A549 (cell line): Measurements from ENCODE around the gene ROR1. TPM values are rescaled to one million over a fixed set of nuclear protein-coding genes. Genes with fewer than 3 reads are reported as not detected.

Source experiments
- ATAC-seq, 2 experiments: fragments of 200-7000 bp in 1 of 2; fragments of >200 bp in 1 of 2; cut with Nextera tagmentation in 1 of 2; cut with Tn5 transposase in 1 of 2; 3 replicates each; pipeline versions ENCODE4 v1.8.0 to v1.9.1; 2018 to 2020; ENCODE audit warnings: mild to moderate bottlenecking in 1 of 2, moderate library complexity in 1 of 2
- CTCF ChIA-PET: fragments of 300-600 bp; sonication (Branson Sonifier 250); formaldehyde crosslinking; extraction: SDS; loops from one replicate; lab custom pipeline; 2021; ENCODE audit warnings: antibody characterized with exemption, inconsistent platforms; lab: Yijun Ruan, JAX
- POLR2A ChIA-PET: fragments of 350-600 bp; formaldehyde crosslinking; extraction: SDS; loops from one replicate; lab custom pipeline; 2021; ENCODE audit warnings: antibody characterized with exemption, inconsistent platforms; lab: Yijun Ruan, JAX
- DNase-seq, 2 experiments: peaks; one replicate each; pipeline versions ENCODE4 v3.0.0 to v3.0.0-alpha.2; 2011 to 2016; ENCODE audit warnings: low read depth in 1 of 2, low spot score in 1 of 2
- FAIRE-seq: peaks from 2 replicates; lab custom pipeline; 2011; peaks lifted over from hg19 to GRCh38; lab: Jason Lieb, UNC
- H3K27ac ChIP-seq, 2 experiments: fragments of >200 bp; sonication (Bioruptor Twin); formaldehyde crosslinking; 3 replicates each; pipeline ENCODE4 v1.5.1; 2016 to 2017
- H3K4me1 ChIP-seq: fragments of >200 bp; sonication (Bioruptor Twin); formaldehyde crosslinking; 3 replicates; pipeline ENCODE4 v1.6.1; 2016
- H3K4me2 ChIP-seq: fragments of >200 bp; sonication (Bioruptor Twin); formaldehyde crosslinking; 3 replicates; pipeline ENCODE4 v1.6.1; 2016
- H3K4me3 ChIP-seq: fragments of >200 bp; sonication (Bioruptor Twin); formaldehyde crosslinking; 3 replicates; pipeline ENCODE4 v1.5.1; 2016
- H3K9me3 ChIP-seq: fragments of >200 bp; sonication (Bioruptor Twin); formaldehyde crosslinking; 3 replicates; pipeline ENCODE4 v1.6.1; 2016
- BHLHE40 ChIP-seq: IDR thresholded peaks from 2 replicates; pipeline ENCODE4 v1.6.1; 2012; ENCODE audit warnings: low read depth, low read length, inconsistent platforms
- CBX2 ChIP-seq: fragments of 200-600 bp; sonication (generic); IDR thresholded peaks from 2 replicates; pipeline ENCODE4 v1.6.1; 2016; ENCODE audit warnings: low read depth, mild to moderate bottlenecking, borderline replicate concordance
- CBX8 ChIP-seq: fragments of 200-600 bp; sonication (generic); IDR thresholded peaks from 2 replicates; pipeline ENCODE4 v1.6.1; 2016
- CEBPB ChIP-seq, 2 experiments: fragments of >200 bp in 1 of 2; sonication (Bioruptor Twin) in 1 of 2; formaldehyde crosslinking in 1 of 2; IDR thresholded peaks; 2 replicates each; pipeline ENCODE4 v1.6.1; 2012 to 2016
- CHD2 ChIP-seq: fragments of 150-350 bp; IDR thresholded peaks from 2 replicates; pipeline ENCODE4 v1.6.1; 2014; ENCODE audit warnings: low read length; ENCODE audit not compliant: partially characterized antibody
- CHD4 ChIP-seq: fragments of 200-600 bp; sonication (generic); IDR thresholded peaks from 2 replicates; pipeline ENCODE4 v1.6.1; 2016; ENCODE audit warnings: antibody characterized with exemption, mild to moderate bottlenecking, borderline replicate concordance
- EHMT2 ChIP-seq: fragments of 200-600 bp; sonication (generic); IDR thresholded peaks from 2 replicates; pipeline ENCODE4 v1.6.1; 2016; ENCODE audit warnings: antibody characterized with exemption, low read depth, mild to moderate bottlenecking, moderate library complexity
- FOSB ChIP-seq: fragments of 250-450 bp; sonication (Bioruptor Pico); IDR thresholded peaks from 2 replicates; pipeline ENCODE4 v1.5.0; 2020; ENCODE audit warnings: mild to moderate bottlenecking, moderate library complexity
- GATA3 ChIP-seq: IDR thresholded peaks from 2 replicates; pipeline ENCODE4 v1.6.1; 2012; ENCODE audit warnings: borderline replicate concordance
- HEYL ChIP-seq: fragments of 250-450 bp; sonication (Bioruptor Pico); IDR thresholded peaks from 2 replicates; pipeline ENCODE4 v1.8.0; 2021; ENCODE audit warnings: mild to moderate bottlenecking, moderate library complexity
- HOXB13 ChIP-seq: fragments of 250-450 bp; sonication (Bioruptor Pico); IDR thresholded peaks from 2 replicates; pipeline ENCODE4 v1.5.0; 2020; ENCODE audit warnings: low read depth, mild to moderate bottlenecking, moderate library complexity
- KDM1A ChIP-seq: fragments of 200-600 bp; sonication (generic); IDR thresholded peaks from 2 replicates; pipeline ENCODE4 v1.6.1; 2016; ENCODE audit warnings: low read depth, mild to moderate bottlenecking
- MAFK ChIP-seq: fragments of 450-650 bp; IDR thresholded peaks from 2 replicates; pipeline ENCODE4 v1.6.1; 2014; ENCODE audit not compliant: partially characterized antibody
- NFE2L2 ChIP-seq: fragments of 150-350 bp; conservative IDR thresholded peaks from 2 replicates; pipeline ENCODE4 v1.6.1; 2014; ENCODE audit warnings: low read length
- NPAS2 ChIP-seq: fragments of 250-450 bp; sonication (Bioruptor Pico); IDR thresholded peaks from 2 replicates; pipeline ENCODE4 v1.8.0; 2022; ENCODE audit warnings: mild to moderate bottlenecking, moderate library complexity, borderline replicate concordance
- POLR2A ChIP-seq: IDR thresholded peaks from 2 replicates; pipeline ENCODE4 v1.6.1; 2012; ENCODE audit warnings: mild to moderate bottlenecking, low read length
- POLR2AphosphoS2 ChIP-seq: conservative IDR thresholded peaks from 2 replicates; pipeline ENCODE4 v1.6.1; 2012; ENCODE audit warnings: low read length, improper control_type of control experiment, inconsistent platforms
- RAD21 ChIP-seq, 2 experiments: fragments of >200 bp in 1 of 2; sonication (Bioruptor Twin) in 1 of 2; formaldehyde crosslinking in 1 of 2; IDR thresholded peaks in 1 of 2; conservative IDR thresholded peaks in 1 of 2; 2 replicates in 1 of 2; 3 replicates in 1 of 2; pipeline ENCODE4 v1.6.1; 2012 to 2018; ENCODE audit warnings: inconsistent platforms in 1 of 2
- RARB ChIP-seq: fragments of 250-450 bp; sonication (Bioruptor Pico); IDR thresholded peaks from 2 replicates; pipeline ENCODE4 v1.8.0; 2021; ENCODE audit warnings: mild to moderate bottlenecking, moderate library complexity
- RNF2 ChIP-seq: fragments of 200-600 bp; sonication (generic); IDR thresholded peaks from 2 replicates; pipeline ENCODE4 v1.6.1; 2016; ENCODE audit warnings: low read depth, mild to moderate bottlenecking, antibody characterized with exemption, moderate library complexity, borderline replicate concordance
- SREBF2 ChIP-seq: fragments of 450-650 bp; IDR thresholded peaks from 2 replicates; pipeline ENCODE4 v1.6.1; 2014; ENCODE audit warnings: mild to moderate bottlenecking, moderate library complexity
- ZC3H11A ChIP-seq: fragments of 450-650 bp; IDR thresholded peaks from 2 replicates; pipeline ENCODE4 v1.6.1; 2014; ENCODE audit warnings: antibody characterized with exemption, mild to moderate bottlenecking
- ZNF302 ChIP-seq: fragments of 250-450 bp; sonication (Bioruptor Pico); IDR thresholded peaks from 2 replicates; pipeline ENCODE4 v1.9.0; 2021; ENCODE audit warnings: inconsistent platforms, mild to moderate bottlenecking, moderate library complexity
- ZSCAN20 ChIP-seq: fragments of 250-450 bp; sonication (Bioruptor Pico); IDR thresholded peaks from 2 replicates; pipeline ENCODE4 v1.8.0; 2022; ENCODE audit warnings: mild to moderate bottlenecking, moderate library complexity
- WGBS: methylation state at CpG from one replicate; pipeline ENCODE4 v1.1.6; 2017; ENCODE audit errors: missing lambda C conversion rate; 5-methylcytosine and 5-hydroxymethylcytosine counted together
- polyA plus RNA-seq, 4 experiments: library from polyadenylated mRNA; depleted of rRNA in 3 of 4; stranded (reverse); fragments of >200 nt; fragmentation: RNase III in 1 of 4; extraction: RNeasy Plus Mini Kit Qiagen cat#74134 plus additional on column Dnase treatment in 1 of 4; gene quantifications; 2 replicates in 3 of 4; 3 replicates in 1 of 4; pipeline ENCODE4 v1.2.3, GENCODE V29; 2011 to 2017
- TF ChIP-seq, protein P1 (sequence below): fragments of 250-450 bp; sonication (Bioruptor Pico); IDR thresholded peaks from 2 replicates; pipeline ENCODE4 v1.5.0; 2020; ENCODE audit warnings: low read depth, mild to moderate bottlenecking, moderate library complexity
- TF ChIP-seq, protein P2 (sequence below): fragments of 450-650 bp; IDR thresholded peaks from 2 replicates; pipeline ENCODE4 v1.6.1; 2014; ENCODE audit warnings: antibody characterized with exemption
- TF ChIP-seq, protein P3 (sequence below): fragments of >200 bp; sonication (Bioruptor Twin); formaldehyde crosslinking; IDR thresholded peaks from 3 replicates; pipeline ENCODE4 v1.6.1; 2016

Gene ROR1
- polyA plus RNA-seq, 2 of the 4 experiments (the other 2 are of a cell fraction), result 6.5 to 19.0 TPM

DNA sequence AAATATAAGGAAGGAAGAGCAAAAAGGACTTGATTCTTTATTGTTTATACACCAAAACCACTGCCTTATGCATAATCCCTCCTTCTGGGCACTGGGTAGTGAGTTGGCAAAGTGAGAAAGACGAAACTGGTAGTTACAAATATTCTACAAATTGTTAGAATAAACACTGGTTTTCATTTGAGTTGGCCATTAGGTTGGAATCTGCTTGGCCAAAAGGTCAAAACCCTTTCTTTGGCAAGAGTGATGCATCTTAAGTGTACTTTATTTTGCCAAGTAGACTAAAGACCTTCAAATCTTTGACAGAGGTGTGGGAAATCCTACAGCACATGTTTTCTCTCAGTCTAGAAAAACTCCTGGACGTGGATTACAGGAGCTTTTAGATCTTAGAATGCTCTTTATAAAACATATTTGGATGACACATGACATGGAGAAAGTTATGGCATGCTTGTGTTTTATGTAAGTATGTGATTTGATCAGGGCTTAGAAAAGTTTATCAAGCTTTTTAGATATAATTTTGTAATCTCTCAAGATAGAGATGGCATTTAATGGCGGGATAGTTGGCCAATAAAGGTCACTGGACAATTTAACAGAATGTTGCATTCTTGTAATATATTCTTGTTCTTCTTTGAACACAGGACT is 120.9 kb downstream of the ROR1 start:
- no peak for DNase-seq
- CTCF ChIA-PET, result no interaction called here
- TF ChIP-seq CHD2, result no peak
- TF ChIP-seq NFE2L2, result no peak
- TF ChIP-seq POLR2A, result no peak
- TF ChIP-seq NPAS2 (CRISPR knock-in tag), result no peak
- TF ChIP-seq RNF2, result no peak
- no peak for TF ChIP-seq FOSB (CRISPR knock-in tag)
- no peak for TF ChIP-seq ZSCAN20 (CRISPR knock-in tag)
- no peak for TF ChIP-seq BHLHE40
- no peak for TF ChIP-seq CEBPB (IDR thresholded peaks at IDR 0.05)
- TF ChIP-seq ZNF302 (CRISPR knock-in tag), result no peak
- no peak for TF ChIP-seq RAD21 (conservative IDR thresholded peaks at IDR 0.05 in 1 of 2, IDR thresholded peaks at IDR 0.05 in 1 of 2)
- TF ChIP-seq CBX8, result no peak
- no peak for TF ChIP-seq POLR2AphosphoS2
- no peak for TF ChIP-seq SREBF2
- TF ChIP-seq RARB (CRISPR knock-in tag), result no peak
- no peak for TF ChIP-seq ZC3H11A
- TF ChIP-seq CBX2, result no peak
- TF ChIP-seq EHMT2, result no peak
- no peak for TF ChIP-seq CHD4
- no peak overlapping the region for H3K4me3 ChIP-seq
- no peak for ATAC-seq
- POLR2A ChIA-PET, result no interaction called here
- H3K4me2 ChIP-seq, result no peak overlapping the region
- 83% methylated on average over 3 of the region's 3 CpGs for WGBS
- H3K27ac ChIP-seq, result no peak overlapping the region
- FAIRE-seq, result no peak
- H3K9me3 ChIP-seq, result no peaks in the 10 kb centered on the region
- peaks cover 39% of the 10 kb centered on the region for H3K4me1 ChIP-seq

DNA sequence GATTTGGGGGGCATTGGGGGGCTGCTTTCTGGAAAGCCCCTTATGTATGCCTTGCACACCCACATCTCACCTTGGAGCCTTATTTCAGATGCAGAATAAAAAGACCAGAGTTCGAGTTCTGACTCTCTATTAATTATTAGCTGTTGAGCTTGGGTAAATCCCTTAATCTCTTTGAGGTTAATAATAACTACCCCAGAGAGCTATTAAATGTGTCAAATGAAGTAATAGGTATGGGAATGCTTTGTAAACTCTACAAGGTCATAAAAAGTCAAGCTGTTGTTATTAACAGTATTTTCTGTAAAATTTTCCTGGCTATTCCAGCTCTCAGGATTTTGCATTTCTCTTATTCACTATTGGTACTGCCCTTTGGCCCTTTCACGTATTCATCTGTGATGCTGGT is 122.9 kb downstream of the ROR1 start:
- peaks cover 54% of the 10 kb centered on the region for H3K4me1 ChIP-seq
- 92% methylated on average over 2 of the region's 2 CpGs for WGBS
- H3K27ac ChIP-seq, result no peak overlapping the region
- no peak overlapping the region for H3K4me2 ChIP-seq
- H3K4me3 ChIP-seq, result no peak overlapping the region
- ChIA-PET POLR2A (no interaction called here), CTCF (no interaction called here)
- TF ChIP-seq, protein P1, sequence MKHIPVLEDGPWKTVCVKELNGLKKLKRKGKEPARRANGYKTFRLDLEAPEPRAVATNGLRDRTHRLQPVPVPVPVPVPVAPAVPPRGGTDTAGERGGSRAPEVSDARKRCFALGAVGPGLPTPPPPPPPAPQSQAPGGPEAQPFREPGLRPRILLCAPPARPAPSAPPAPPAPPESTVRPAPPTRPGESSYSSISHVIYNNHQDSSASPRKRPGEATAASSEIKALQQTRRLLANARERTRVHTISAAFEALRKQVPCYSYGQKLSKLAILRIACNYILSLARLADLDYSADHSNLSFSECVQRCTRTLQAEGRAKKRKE (CRISPR knock-in tag), result no peak
- TF ChIP-seq GATA3 (no peak), HEYL (CRISPR knock-in tag) (no peak), KDM1A (no peak), RAD21 (conservative IDR thresholded peaks at IDR 0.05 in 1 of 2, IDR thresholded peaks at IDR 0.05 in 1 of 2) (no peak), MAFK (no peak), ZC3H11A (no peak), HOXB13 (no peak), SREBF2 (no peak), CHD4 (no peak)
- TF ChIP-seq, protein P2, sequence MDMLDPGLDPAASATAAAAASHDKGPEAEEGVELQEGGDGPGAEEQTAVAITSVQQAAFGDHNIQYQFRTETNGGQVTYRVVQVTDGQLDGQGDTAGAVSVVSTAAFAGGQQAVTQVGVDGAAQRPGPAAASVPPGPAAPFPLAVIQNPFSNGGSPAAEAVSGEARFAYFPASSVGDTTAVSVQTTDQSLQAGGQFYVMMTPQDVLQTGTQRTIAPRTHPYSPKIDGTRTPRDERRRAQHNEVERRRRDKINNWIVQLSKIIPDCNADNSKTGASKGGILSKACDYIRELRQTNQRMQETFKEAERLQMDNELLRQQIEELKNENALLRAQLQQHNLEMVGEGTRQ, result no peak
- TF ChIP-seq, protein P3, sequence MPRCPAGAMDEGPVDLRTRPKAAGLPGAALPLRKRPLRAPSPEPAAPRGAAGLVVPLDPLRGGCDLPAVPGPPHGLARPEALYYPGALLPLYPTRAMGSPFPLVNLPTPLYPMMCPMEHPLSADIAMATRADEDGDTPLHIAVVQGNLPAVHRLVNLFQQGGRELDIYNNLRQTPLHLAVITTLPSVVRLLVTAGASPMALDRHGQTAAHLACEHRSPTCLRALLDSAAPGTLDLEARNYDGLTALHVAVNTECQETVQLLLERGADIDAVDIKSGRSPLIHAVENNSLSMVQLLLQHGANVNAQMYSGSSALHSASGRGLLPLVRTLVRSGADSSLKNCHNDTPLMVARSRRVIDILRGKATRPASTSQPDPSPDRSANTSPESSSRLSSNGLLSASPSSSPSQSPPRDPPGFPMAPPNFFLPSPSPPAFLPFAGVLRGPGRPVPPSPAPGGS, result no peak
- DNase-seq, result no peak
- no peak for ATAC-seq
- H3K9me3 ChIP-seq, result no peaks in the 10 kb centered on the region
- FAIRE-seq, result no peak
